Esophagus (tissue), 2 donors: ENCODE data around the gene NT5DC1. TPM values are rescaled to one million over a fixed set of nuclear protein-coding genes. Genes with fewer than 3 reads are reported as not detected.

Experiments used
- H3K27ac ChIP-seq, 2 donors: one replicate each; pipeline ENCODE4 v1.5.1; 2013; ENCODE audit warnings: low read depth in 2 of 2, mild to moderate bottlenecking in 2 of 2, inconsistent platforms in 1 of 2, low read length in 1 of 2, moderate library complexity in 1 of 2
- H3K27me3 ChIP-seq, 2 donors: one replicate each; pipeline ENCODE4 v1.6.1; 2013; ENCODE audit warnings: low read length in 2 of 2, control low read depth in 1 of 2, mild to moderate bottlenecking in 1 of 2; ENCODE audit not compliant: insufficient read depth in 2 of 2, control insufficient read depth in 1 of 2
- H3K36me3 ChIP-seq, 2 donors: one replicate each; pipeline ENCODE4 v1.6.1; 2013; ENCODE audit warnings: low read length in 1 of 2; ENCODE audit not compliant: control insufficient read depth in 2 of 2, insufficient read depth in 2 of 2
- H3K4me1 ChIP-seq, 2 donors: one replicate each; pipeline ENCODE4 v1.6.1; 2013; ENCODE audit warnings: low read length in 1 of 2; ENCODE audit not compliant: control insufficient read depth in 2 of 2, insufficient read depth in 2 of 2
- H3K4me3 ChIP-seq, 2 donors: one replicate each; pipeline ENCODE4 v1.5.1; 2013; ENCODE audit warnings: low read length in 2 of 2, mild to moderate bottlenecking in 2 of 2, low read depth in 1 of 2, moderate library complexity in 1 of 2
- H3K9me3 ChIP-seq, 2 donors: one replicate each; pipeline ENCODE4 v1.6.1; 2013; ENCODE audit warnings: mild to moderate bottlenecking in 2 of 2, low read depth in 1 of 2, low read length in 1 of 2, moderate library complexity in 1 of 2; ENCODE audit not compliant: control insufficient read depth in 2 of 2, insufficient read depth in 1 of 2
- WGBS, 2 donors: extraction: QIAGEN DNeasy Blood & Tissue Kit; methylation state at CpG; one replicate each; pipeline ENCODE4 v1.1.7; 2013; 5-methylcytosine and 5-hydroxymethylcytosine counted together
- polyA plus RNA-seq, 2 donors: library from polyadenylated mRNA; stranded (reverse); fragments of 200-250 nt; gene quantifications; one replicate each; pipeline ENCODE4 v1.2.3, GENCODE V29; 2013
- donor health status: healthy with polysubstance abuse.
- donor health status: Bipolar disorder and iron deficiency.

The NT5DC1 gene
- 10 to 100 TPM in 1 of 2 donors, 1 to 10 TPM in 1; 4.0 to 18.1 TPM for polyA plus RNA-seq

DNA sequence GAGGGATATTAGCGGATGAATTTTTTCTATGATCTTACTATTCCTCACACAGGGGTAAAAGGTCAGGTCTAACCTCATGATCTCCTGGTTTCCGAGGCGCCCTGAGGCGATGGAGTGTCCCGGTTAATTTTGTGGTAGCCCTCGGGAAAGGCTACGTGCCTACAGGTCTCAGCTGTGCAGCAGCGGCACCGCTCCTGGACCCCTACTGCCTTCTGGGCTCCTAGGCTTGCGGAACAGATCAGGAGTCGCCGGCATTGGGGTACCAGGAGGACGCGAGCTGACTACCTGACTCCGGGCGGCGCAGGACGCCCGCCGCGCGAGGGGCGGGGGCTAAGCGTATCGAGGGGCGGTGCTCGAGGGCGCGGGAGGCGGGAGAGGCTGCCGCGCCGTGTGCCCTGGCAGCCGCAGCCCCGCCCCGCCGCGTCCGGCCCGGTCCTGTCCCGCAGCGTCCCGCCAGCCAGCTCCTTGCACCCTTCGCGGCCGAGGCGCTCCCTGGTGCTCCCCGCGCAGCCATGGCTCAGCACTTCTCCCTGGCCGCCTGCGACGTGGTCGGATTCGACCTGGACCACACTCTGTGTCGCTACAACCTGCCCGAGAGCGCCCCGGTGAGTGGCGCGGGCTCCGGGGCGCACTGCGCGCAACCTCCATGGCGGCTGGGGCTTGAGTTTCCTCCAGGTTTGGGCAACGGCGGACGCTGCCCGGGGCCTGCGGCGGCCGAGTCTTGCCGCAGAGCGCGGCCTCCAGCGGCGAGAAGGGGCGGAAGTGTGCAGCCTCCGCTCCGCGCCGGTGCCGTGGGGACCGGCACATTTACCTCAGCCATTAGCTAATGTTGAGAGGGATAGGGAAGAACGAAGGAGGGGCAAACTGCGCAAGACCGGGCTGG is at the start of gene NT5DC1:
Gene NT5DC1, plus strand, starts transcription at position 435 of the 883 bp plus-strand sequence. Its CDS starts 78 bp downstream, at position 513.
- no peaks in the 10 kb centered on the region for H3K9me3 ChIP-seq
- peak within 1 kb of the TSS; percentile 98 for H3K27ac ChIP-seq
- peaks cover 0 to 4% of the 10 kb centered on the region in 2 donors for H3K36me3 ChIP-seq
- WGBS, 2 donors = 0 to 1% methylated on average over 83 to 87 of the region's 87 CpGs
- peaks cover 2 to 4% of the 10 kb centered on the region in 2 donors for H3K4me1 ChIP-seq
- no peaks in the 10 kb centered on the region for H3K27me3 ChIP-seq
- peak within 1 kb of the TSS; percentile 69 to 95 for H3K4me3 ChIP-seq

DNA sequence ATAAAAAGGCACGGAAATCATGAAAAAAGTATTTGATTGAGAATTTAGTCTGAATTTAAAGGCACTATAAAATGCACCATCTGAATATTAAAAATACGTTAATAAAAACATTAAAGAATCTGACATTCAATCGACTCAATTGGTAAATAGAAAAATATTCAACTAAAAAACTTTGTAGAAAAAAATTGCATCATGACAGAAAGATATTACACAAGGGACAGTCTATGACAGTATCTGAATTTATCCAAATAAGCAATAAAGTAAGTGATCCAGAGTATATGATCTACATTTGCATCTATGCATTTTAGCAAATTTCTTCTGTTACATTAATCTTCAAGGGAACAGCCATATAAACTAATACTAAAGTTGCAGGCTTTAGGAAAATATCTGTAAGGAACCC is 49.4 kb upstream of the NT5DC1 start:
- H3K9me3 ChIP-seq = no peaks in the 10 kb centered on the region
- H3K4me3 ChIP-seq = no peak overlapping the region
- no peak overlapping the region for H3K27ac ChIP-seq
- no peaks in the 10 kb centered on the region for H3K36me3 ChIP-seq
- 87 to 92% methylated on average over 3 of the region's 3 CpGs for WGBS, 2 donors
- peaks cover 0 to 4% of the 10 kb centered on the region in 2 donors for H3K4me1 ChIP-seq
- no peaks in the 10 kb centered on the region for H3K27me3 ChIP-seq

DNA sequence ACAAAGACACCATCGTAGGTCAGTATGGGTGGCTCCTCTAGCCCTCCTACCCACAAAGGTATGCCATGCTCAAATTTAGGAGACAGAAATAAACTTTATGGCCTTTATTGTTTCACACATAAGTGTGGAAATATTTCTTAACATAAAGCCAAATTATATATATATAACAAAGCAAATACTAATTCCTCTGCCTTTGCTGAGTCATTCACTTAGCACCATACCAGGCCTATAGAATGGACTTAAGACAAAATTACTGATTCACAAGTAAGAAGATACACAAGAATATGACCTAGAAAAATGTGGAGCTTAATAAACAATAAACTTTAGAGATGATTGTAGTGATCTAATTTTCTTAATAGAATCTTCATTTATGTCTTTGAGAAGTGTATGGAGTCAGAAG is 45.1 kb upstream of the NT5DC1 start:
- no peaks in the 10 kb centered on the region for H3K36me3 ChIP-seq
- H3K4me1 ChIP-seq = peaks cover 0 to 2% of the 10 kb centered on the region in 2 donors
- H3K27ac ChIP-seq = no peak overlapping the region
- H3K27me3 ChIP-seq = no peaks in the 10 kb centered on the region
- H3K9me3 ChIP-seq = no peaks in the 10 kb centered on the region
- no peak overlapping the region for H3K4me3 ChIP-seq
- WGBS, 2 donors = 80 to 89% methylated on average over 1 of the region's 1 CpG

DNA sequence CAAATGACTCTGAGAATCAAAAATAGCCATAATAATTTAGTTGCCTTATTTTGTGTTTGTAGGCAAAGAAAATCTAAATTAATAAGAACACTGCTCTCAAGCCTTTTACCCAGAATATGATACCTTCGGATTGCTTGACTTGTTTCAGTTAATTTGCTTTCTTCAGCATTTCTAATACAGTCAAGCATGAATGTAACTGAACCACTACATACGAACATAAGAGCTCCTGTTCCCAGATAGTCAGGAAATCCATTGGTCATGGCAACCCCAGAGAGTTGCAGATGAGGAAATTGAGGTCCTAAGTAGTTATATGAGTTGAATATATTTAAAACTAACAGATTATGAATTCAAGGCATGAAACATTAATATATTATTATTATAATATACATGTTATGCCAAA is 42.9 kb upstream of the NT5DC1 start:
- peaks cover 0 to 2% of the 10 kb centered on the region in 2 donors for H3K4me1 ChIP-seq
- WGBS, 2 donors = 52 to 54% methylated on average over 2 of the region's 2 CpGs

DNA sequence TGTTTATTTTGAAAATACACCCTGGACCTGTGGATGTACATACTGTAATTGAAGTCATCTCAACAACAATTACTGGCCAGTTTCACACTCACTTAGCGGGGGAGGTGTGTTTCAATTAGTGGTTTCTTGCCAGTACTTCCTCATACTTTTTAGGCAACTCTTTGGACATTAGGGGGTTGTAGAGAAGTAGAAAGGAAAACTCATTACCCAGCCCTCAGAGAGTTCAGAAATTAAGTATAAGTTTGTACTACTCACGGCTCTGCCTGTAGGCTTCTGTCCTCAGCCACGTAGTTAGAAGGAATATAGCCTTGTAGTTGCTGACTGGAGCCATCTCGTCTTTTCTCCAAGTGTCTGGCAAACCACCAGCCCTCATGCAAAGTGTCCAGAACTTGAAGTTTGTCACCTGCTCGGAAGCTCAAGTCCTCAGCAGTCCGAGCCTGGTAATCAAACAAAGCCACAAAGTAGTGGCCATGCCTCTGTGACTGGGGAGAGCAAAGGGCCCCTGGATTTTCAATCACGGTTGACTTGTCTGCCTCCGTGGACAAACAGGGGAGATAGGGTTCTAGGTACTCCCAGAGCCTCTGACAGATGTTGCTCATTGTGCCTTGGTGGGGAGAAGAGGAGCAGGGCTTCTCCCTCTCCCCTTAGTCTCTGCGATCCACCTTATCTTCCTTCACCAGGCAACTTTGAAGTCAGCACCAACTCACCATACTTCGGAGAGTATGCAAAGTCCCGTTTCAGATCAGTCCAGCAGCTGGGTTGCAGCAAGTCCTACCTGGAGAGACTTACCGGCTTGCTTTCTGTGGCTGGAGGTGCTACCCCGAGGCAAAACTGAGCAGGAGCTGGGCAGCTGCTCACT is 40.7 kb upstream of the NT5DC1 start:
- H3K27ac ChIP-seq = peak overlapping the region; percentile 95 to 96
- no peaks in the 10 kb centered on the region for H3K27me3 ChIP-seq
- peaks cover 0 to 2% of the 10 kb centered on the region in 2 donors for H3K4me1 ChIP-seq
- H3K4me3 ChIP-seq = peak overlapping the region; percentile 64 to 81
- WGBS, 2 donors = 40 to 42% methylated on average over 13 of the region's 13 CpGs
- H3K36me3 ChIP-seq = no peaks in the 10 kb centered on the region
- no peaks in the 10 kb centered on the region for H3K9me3 ChIP-seq

More for the DNA sequence above, 42.9 kb upstream of the NT5DC1 start:
- peak overlapping the region in 1 of 2 donors; percentile 46 for H3K4me3 ChIP-seq
- H3K27ac ChIP-seq = no peak overlapping the region
- no peaks in the 10 kb centered on the region for H3K9me3 ChIP-seq
- no peaks in the 10 kb centered on the region for H3K27me3 ChIP-seq
- no peaks in the 10 kb centered on the region for H3K36me3 ChIP-seq

DNA sequence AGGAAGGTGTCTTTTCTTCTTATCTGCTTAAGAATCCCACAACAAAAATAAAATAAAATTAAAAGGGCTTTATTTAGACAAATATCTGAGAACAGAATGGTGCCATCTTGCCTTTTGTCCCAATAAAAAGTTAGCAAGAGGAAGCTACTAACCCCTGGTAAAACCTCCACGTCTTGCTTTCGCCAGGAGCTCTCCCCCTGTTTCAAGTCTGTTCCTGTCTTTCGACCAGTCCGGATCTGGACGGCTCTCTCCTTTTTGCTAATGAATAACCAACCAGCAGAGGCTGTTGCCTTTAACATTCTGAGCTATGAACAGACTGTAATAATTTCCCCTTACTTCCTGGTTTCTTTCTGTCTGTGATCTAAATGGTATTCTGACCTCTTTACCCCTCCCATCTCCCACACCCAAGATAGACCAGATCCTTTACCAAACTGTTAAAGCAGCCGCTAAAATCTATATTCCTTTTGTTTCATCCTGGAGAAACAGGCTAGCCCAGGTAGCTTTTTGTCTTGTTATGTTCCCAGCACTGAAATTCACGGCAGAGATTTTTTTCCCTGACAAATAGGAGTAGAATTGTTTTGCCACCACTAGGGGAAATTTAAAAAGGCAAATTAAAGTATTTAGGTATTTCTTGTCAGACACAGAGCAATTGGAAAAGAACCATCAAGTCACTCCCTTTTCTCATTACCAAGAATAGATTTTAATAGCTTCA is 39.9 kb upstream of the NT5DC1 start, which contains the start of gene FRK:
Gene FRK, minus strand, starts transcription at position 320 of the 712 bp plus-strand sequence. CDS start 580 bp downstream, outside the sequence.
- no peaks in the 10 kb centered on the region for H3K9me3 ChIP-seq
- peaks cover 0 to 2% of the 10 kb centered on the region in 2 donors for H3K4me1 ChIP-seq
- peak within 1 kb of the TSS; percentile 95 to 96 for H3K27ac ChIP-seq
- H3K27me3 ChIP-seq = no peaks in the 10 kb centered on the region
- H3K4me3 ChIP-seq = peak within 1 kb of the TSS; percentile 64 to 81
- H3K36me3 ChIP-seq = no peaks in the 10 kb centered on the region
- WGBS, 2 donors = 27 to 36% methylated on average over 7 of the region's 7 CpGs

DNA sequence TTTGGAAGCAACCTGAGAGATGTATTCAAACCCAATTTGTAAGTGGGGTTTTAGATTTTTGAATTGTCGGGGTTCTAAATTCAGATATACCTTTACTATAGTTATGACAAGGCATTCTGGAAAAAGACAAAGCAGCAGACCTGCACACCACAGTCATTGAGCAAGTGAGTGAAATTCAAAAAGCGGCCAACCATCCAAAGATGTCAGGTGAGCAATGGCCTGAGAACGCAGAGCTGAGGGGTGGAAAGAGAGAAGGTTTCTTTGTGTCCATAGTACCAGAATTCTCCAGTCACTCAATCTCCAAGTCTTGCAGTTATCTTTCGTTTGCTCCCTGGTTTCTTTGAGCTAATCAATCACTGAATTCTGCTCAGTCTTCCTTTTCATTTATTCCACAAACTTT is 38.2 kb upstream of the NT5DC1 start:
- 88 to 90% methylated on average over 4 of the region's 4 CpGs for WGBS, 2 donors
- H3K4me3 ChIP-seq = no peak overlapping the region
- no peaks in the 10 kb centered on the region for H3K9me3 ChIP-seq
- H3K27ac ChIP-seq = no peak overlapping the region
- H3K4me1 ChIP-seq = no peaks in the 10 kb centered on the region
- no peaks in the 10 kb centered on the region for H3K27me3 ChIP-seq
- H3K36me3 ChIP-seq = no peaks in the 10 kb centered on the region

DNA sequence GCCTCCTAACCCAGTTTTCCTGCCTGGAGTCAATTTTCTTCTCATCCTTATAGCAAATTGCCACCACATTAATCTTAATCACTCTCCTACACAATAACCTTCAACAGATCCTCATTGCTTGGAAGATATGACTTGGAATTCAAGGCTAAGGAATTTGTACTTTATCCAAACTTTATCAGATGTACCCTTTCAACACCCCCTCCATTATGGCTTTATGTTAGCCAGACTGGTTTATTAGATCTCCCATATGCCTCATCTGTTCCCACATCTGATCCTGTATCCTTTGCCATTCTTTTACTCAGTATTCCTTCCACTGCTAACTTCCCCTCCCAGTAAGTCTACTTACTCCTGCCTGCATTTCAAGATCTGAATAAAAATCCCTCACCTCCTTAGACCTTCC is 36.0 kb upstream of the NT5DC1 start:
- Histone ChIP-seq H3K27me3 (no peaks in the 10 kb centered on the region), H3K9me3 (no peaks in the 10 kb centered on the region), H3K36me3 (no peaks in the 10 kb centered on the region), H3K4me1 (no peaks in the 10 kb centered on the region), H3K27ac (no peak overlapping the region), H3K4me3 (no peak overlapping the region)

DNA sequence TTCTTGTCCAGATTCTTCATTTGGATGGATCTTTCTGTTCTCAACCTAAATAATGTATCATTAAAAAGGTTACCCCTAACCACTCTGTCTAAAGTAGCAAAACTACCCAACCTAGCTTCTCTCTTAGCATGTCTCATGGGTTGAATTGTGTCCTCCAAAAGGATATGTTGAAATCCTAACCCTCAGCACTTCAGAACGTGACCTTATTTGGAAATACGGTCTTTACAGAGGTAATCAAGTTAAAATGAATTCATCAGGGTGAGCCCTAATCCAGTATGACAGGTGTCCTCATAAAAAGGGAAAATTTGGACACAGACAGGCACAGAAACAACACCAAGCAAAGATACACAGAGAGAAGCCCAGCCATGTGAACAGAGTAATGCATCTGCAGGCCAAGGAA is 33.9 kb upstream of the NT5DC1 start:
- Histone ChIP-seq H3K27me3 (no peaks in the 10 kb centered on the region), H3K27ac (no peak overlapping the region), H3K4me1 (no peaks in the 10 kb centered on the region), H3K36me3 (no peaks in the 10 kb centered on the region), H3K9me3 (no peaks in the 10 kb centered on the region), H3K4me3 (no peak overlapping the region)
- WGBS, 2 donors = 86 to 87% methylated on average over 2 of the region's 2 CpGs
